Fibroblast of lung (primary cell): ENCODE results near the gene ATOX1.
"Not testable (repeated sequence)": the region's sequence is repeated elsewhere in the genome, so short reads cannot be mapped to it uniquely, and the experiment has no call there.

Experiments used
- EZH2 ChIP-seq: IDR thresholded peaks from 2 replicates; pipeline ENCODE4 v1.5.1; 2012; ENCODE audit warnings: low read length, control low read depth, mild to moderate bottlenecking; ENCODE audit errors: missing control alignments
- TF ChIP-seq, protein P1 (sequence below), 2 donors: IDR thresholded peaks in 1 of 2; conservative IDR thresholded peaks in 1 of 2; 1 replicate in 1 of 2; 2 replicates in 1 of 2; pipeline ENCODE4 v1.5.1; 2011 to 2012; ENCODE audit warnings: low read length in 2 of 2, control low read depth in 1 of 2, inconsistent platforms in 1 of 2, low read depth in 1 of 2, mild to moderate bottlenecking in 1 of 2

DNA sequence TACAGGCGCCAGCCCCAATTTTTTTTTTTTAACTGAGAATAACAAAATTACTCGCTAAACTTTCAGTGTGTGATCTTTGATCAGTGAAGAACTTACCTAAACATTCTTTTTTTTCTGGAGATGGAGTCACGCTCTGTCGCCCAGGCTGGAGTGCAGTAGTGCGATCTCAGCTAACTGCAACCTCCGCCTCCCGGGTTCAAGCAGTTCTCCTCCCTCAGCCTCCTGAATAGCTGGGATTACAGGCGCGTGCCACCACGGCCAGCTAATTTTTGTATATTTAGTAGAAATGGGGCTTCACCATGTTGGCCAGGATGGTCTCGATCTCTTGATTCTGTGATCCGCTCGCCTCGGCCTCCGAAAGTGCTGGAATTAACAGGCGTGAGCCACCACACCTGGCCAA is 25.2 kb upstream of the ATOX1 start:
- TF ChIP-seq, protein P1, sequence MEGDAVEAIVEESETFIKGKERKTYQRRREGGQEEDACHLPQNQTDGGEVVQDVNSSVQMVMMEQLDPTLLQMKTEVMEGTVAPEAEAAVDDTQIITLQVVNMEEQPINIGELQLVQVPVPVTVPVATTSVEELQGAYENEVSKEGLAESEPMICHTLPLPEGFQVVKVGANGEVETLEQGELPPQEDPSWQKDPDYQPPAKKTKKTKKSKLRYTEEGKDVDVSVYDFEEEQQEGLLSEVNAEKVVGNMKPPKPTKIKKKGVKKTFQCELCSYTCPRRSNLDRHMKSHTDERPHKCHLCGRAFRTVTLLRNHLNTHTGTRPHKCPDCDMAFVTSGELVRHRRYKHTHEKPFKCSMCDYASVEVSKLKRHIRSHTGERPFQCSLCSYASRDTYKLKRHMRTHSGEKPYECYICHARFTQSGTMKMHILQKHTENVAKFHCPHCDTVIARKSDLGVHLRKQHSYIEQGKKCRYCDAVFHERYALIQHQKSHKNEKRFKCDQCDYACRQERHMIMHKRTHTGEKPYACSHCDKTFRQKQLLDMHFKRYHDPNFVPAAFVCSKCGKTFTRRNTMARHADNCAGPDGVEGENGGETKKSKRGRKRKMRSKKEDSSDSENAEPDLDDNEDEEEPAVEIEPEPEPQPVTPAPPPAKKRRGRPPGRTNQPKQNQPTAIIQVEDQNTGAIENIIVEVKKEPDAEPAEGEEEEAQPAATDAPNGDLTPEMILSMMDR (conservative IDR thresholded peaks at IDR 0.05 in 1 of 2, IDR thresholded peaks at IDR 0.05 in 1 of 2; ENCODE audit: low read depth in 1 of 2, low read length in 2 of 2): not testable (repeated sequence)
- not testable (repeated sequence) for TF ChIP-seq EZH2
